HG02588 (cell line): Measurements from ENCODE around the gene DHRSX.
"Not testable (repeated sequence)": the region's sequence is repeated elsewhere in the genome, so short reads cannot be mapped to it uniquely, and the experiment has no call there.

Source experiments
- ATAC-seq: cut with Tn5 transposase; IDR thresholded peaks from one replicate; pipeline ENCODE4 v1.9.1; 2021; ENCODE audit warnings: mild to moderate bottlenecking, moderate library complexity; ENCODE audit not compliant: unreplicated experiment

DHRSX gene

GRCh38 chrX:2477313-2477712, 23.5 kb downstream of the DHRSX start:
- not testable (repeated sequence) for ATAC-seq

GRCh38 chrX:2474963-2475726, 25.6 kb downstream of the DHRSX start:
- ATAC-seq, result no peak

- ATAC-seq, result no peak
These were observed 26.4 kb downstream of the DHRSX start for GRCh38 chrX:2474280-2474962.

GRCh38 chrX:2473064-2473463, 27.7 kb downstream of the DHRSX start:
- ATAC-seq, result not testable (repeated sequence)

- ATAC-seq, result no peak
These were observed 29.1 kb downstream of the DHRSX start for GRCh38 chrX:2471641-2472040.

- ATAC-seq, result not testable (repeated sequence)
These were observed 29.6 kb downstream of the DHRSX start for GRCh38 chrX:2471126-2471525.

- ATAC-seq, result not testable (repeated sequence)
These were observed 30.9 kb downstream of the DHRSX start for GRCh38 chrX:2469852-2470251.

GRCh38 chrX:2469196-2469685, 31.5 kb downstream of the DHRSX start:
- no peak for ATAC-seq

- ATAC-seq, result no peak
These were observed 32.2 kb downstream of the DHRSX start for GRCh38 chrX:2468261-2469195.

GRCh38 chrX:2466876-2467656, 33.7 kb downstream of the DHRSX start:
- no peak for ATAC-seq

- ATAC-seq, result no peak
These were observed 36.1 kb downstream of the DHRSX start for GRCh38 chrX:2464677-2465166.

- no peak for ATAC-seq
These were observed 36.7 kb downstream of the DHRSX start for GRCh38 chrX:2463973-2464676.

- ATAC-seq, result not testable (repeated sequence)
These were observed 37.3 kb downstream of the DHRSX start for GRCh38 chrX:2463481-2463880.

- no peak for ATAC-seq
These were observed 38.0 kb downstream of the DHRSX start for GRCh38 chrX:2462780-2463179.

GRCh38 chrX:2462074-2462473, 38.7 kb downstream of the DHRSX start:
- ATAC-seq, result no peak

GRCh38 chrX:2461711-2462016, 39.1 kb downstream of the DHRSX start:
- no peak for ATAC-seq

- not testable (repeated sequence) for ATAC-seq
These were observed 39.7 kb downstream of the DHRSX start for GRCh38 chrX:2460821-2461710.

GRCh38 chrX:2460048-2460447, 40.7 kb downstream of the DHRSX start:
- not testable (repeated sequence) for ATAC-seq

GRCh38 chrX:2458309-2458708, 42.5 kb downstream of the DHRSX start:
- no peak for ATAC-seq
